HG03108 (cell line): Measurements from ENCODE around the gene DNAH1.
A peak's percentile ranks its signal among the peaks of the same experiment; 100 is the strongest.

ENCODE experiments used
- ATAC-seq: cut with Tn5 transposase; IDR thresholded peaks from one replicate; pipeline ENCODE4 v1.9.1; 2021; ENCODE audit warnings: moderate library complexity; ENCODE audit not compliant: unreplicated experiment

The DNAH1 gene

GRCh38 chr3:52310861-52311575 lies 5.1 kb upstream of the DNAH1 start:
- ATAC-seq: no peak

- no peak for ATAC-seq
Observed at GRCh38 chr3:52311576-52312119, 4.5 kb upstream of the DNAH1 start.

GRCh38 chr3:52313188-52313773 lies 2.8 kb upstream of the DNAH1 start:
- no peak for ATAC-seq

GRCh38 chr3:52313774-52314188 lies 2.3 kb upstream of the DNAH1 start:
- peak; percentile 96 for ATAC-seq

GRCh38 chr3:52314489-52314888 lies 1.6 kb upstream of the DNAH1 start:
- ATAC-seq: no peak

- ATAC-seq: no peak
Observed at GRCh38 chr3:52315006-52315405, 1.1 kb upstream of the DNAH1 start.

- ATAC-seq: no peak
Observed at GRCh38 chr3:52317208-52318000, 1.3 kb downstream of the DNAH1 start.

- no peak for ATAC-seq
Observed at GRCh38 chr3:52318186-52318816, 2.2 kb downstream of the DNAH1 start.

GRCh38 chr3:52319921-52320595 lies 3.9 kb downstream of the DNAH1 start:
- no peak for ATAC-seq

- ATAC-seq: no peak
Observed at GRCh38 chr3:52321481-52321880, 5.4 kb downstream of the DNAH1 start.

- ATAC-seq: no peak
Observed at GRCh38 chr3:52322466-52322865, 6.3 kb downstream of the DNAH1 start.

- no peak for ATAC-seq
Observed at GRCh38 chr3:52323526-52324295, 7.6 kb downstream of the DNAH1 start.

GRCh38 chr3:52324676-52325075 lies 8.6 kb downstream of the DNAH1 start:
- no peak for ATAC-seq

GRCh38 chr3:52325686-52326085 lies 9.6 kb downstream of the DNAH1 start:
- no peak for ATAC-seq

GRCh38 chr3:52326976-52327375 lies 10.9 kb downstream of the DNAH1 start:
- no peak for ATAC-seq

GRCh38 chr3:52327486-52328290 lies 11.6 kb downstream of the DNAH1 start:
- ATAC-seq: no peak

- no peak for ATAC-seq
Observed at GRCh38 chr3:52328536-52329080, 12.5 kb downstream of the DNAH1 start.

GRCh38 chr3:52330194-52330805 lies 14.2 kb downstream of the DNAH1 start:
- no peak for ATAC-seq
